ENCODE data around the gene LIPK. TPM values are rescaled to one million over a fixed set of nuclear protein-coding genes. Genes with fewer than 3 reads are reported as not detected.

Gene LIPK
- total and polyA plus RNA-seq, 2 of the 13 experiments (the other 11 are each of a cell fraction or from before 2014, with no cell fraction given): not detected

DNA sequence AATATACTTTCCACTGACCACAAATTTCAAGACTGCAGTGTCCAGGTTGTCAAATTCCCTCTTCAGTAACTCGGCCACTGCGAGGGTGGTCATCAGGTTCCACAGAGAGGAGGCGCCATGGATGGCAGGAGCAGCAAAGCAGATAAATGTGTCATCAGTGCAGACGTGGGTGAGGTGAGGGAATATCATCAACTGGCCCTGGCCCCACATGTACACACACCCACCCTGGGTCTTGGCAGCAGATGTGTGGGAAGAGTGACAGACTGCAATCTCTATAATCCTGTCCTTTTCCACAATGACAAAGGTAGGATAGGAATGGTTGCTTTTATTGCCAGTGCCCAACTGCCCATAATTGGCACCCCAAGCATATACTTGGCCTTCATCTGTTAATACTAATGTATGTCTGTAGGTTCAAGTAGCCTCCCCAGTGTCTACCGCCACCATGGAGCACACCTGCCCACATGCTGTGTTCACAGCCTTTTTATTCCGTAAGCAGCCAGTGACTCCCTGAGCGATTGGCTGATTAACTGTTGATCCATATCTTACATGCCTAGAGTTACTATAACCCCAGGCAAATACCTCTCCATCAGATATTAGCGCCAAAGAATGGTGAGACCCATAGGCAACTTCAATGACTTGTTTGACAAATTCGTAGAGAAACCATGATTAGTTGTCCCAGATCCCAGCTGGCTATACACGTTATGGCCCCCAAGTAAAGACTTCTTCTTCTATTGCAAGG is 80.2 kb downstream of the LIPK start:
- no peaks in the 10 kb centered on the region for H3K9me3 ChIP-seq (ENCODE audit: low read length)
- no TSS peak for BruUV-seq (replicated peaks)

More for the DNA sequence above, 80.2 kb downstream of the LIPK start:
- in situ Hi-C loops (cut with HindIII; ENCODE audit: extremely low pct_ligation_motif_present, low pct_unique_long_range_greater_than_20kb): no loop called here
- DNase-seq (ENCODE audit: low spot score): no peak
- H3K27me3 ChIP-seq (ENCODE audit: control insufficient read depth in 1 of 2, insufficient read depth in 2 of 2, low read length in 2 of 2): no peaks in the 10 kb centered on the region
- ChIA-PET POLR2A (no interaction called here), CTCF (ENCODE audit: low intra/inter-chr PET ratio, low total read pairs) (no interaction called here)
- H3K4me1 ChIP-seq (ENCODE audit: insufficient read depth, low read length): no peaks in the 10 kb centered on the region
- H3K4me2 ChIP-seq (ENCODE audit: low read depth, low read length): no peak overlapping the region
- H3K36me3 ChIP-seq (replicated peaks in 1 of 2; ENCODE audit: control insufficient read depth in 1 of 2, insufficient read depth in 2 of 2, low read length in 2 of 2): no peaks in the 10 kb centered on the region
- no peaks in the 10 kb centered on the region for H4K20me1 ChIP-seq (ENCODE audit: insufficient read depth, low read length)
- ATAC-seq: no peak
- no peaks in the 10 kb centered on the region for H3K79me2 ChIP-seq (ENCODE audit: insufficient read depth, low read length)
- H3K9ac ChIP-seq (ENCODE audit: insufficient read depth, low read depth, low read length): no peak overlapping the region
- intact Hi-C loops (cut with micrococcal nuclease; ENCODE audit: unreplicated experiment): no loop called here
- no peak overlapping the region for H2AFZ ChIP-seq (ENCODE audit: low read length)
- WGBS (ENCODE audit: low lambda C conversion rate): 27% methylated on average over 10 of the region's 10 CpGs
- H3K4me3 ChIP-seq (replicated peaks in 1 of 3; ENCODE audit: insufficient read depth in 1 of 3, low read depth in 2 of 3, low read length in 3 of 3): no peak overlapping the region
- TF ChIP-seq ZBTB38 (CRISPR knock-in tag; IDR thresholded peaks at IDR 0.05): no peak
- no peak for TF ChIP-seq ZNF563 (CRISPR knock-in tag; IDR thresholded peaks at IDR 0.05)
- TF ChIP-seq ZMYM4 (CRISPR knock-in tag; IDR thresholded peaks at IDR 0.05): no peak
- no peak for TF ChIP-seq ZNF747 (CRISPR knock-in tag; IDR thresholded peaks at IDR 0.05; ENCODE audit: borderline replicate concordance)
- TF ChIP-seq, protein P1, sequence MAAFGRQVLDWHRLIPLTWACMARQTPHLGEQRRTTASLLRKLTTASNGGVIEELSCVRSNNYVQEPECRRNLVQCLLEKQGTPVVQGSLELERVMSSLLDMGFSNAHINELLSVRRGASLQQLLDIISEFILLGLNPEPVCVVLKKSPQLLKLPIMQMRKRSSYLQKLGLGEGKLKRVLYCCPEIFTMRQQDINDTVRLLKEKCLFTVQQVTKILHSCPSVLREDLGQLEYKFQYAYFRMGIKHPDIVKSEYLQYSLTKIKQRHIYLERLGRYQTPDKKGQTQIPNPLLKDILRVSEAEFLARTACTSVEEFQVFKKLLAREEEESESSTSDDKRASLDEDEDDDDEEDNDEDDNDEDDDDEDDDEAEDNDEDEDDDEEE (CRISPR knock-in tag; IDR thresholded peaks at IDR 0.05): no peak
- no peak for TF ChIP-seq NCOA5 (CRISPR knock-in tag; IDR thresholded peaks at IDR 0.05)
- no peak for TF ChIP-seq KDM4B (CRISPR knock-in tag; IDR thresholded peaks at IDR 0.05)
- no peak for TF ChIP-seq ZBTB21 (CRISPR knock-in tag; IDR thresholded peaks at IDR 0.05)
- TF ChIP-seq ZNF160 (CRISPR knock-in tag; IDR thresholded peaks at IDR 0.05): no peak
- no peak for TF ChIP-seq ZNF749 (CRISPR knock-in tag; IDR thresholded peaks at IDR 0.05; ENCODE audit: borderline replicate concordance)
- TF ChIP-seq, protein P2, sequence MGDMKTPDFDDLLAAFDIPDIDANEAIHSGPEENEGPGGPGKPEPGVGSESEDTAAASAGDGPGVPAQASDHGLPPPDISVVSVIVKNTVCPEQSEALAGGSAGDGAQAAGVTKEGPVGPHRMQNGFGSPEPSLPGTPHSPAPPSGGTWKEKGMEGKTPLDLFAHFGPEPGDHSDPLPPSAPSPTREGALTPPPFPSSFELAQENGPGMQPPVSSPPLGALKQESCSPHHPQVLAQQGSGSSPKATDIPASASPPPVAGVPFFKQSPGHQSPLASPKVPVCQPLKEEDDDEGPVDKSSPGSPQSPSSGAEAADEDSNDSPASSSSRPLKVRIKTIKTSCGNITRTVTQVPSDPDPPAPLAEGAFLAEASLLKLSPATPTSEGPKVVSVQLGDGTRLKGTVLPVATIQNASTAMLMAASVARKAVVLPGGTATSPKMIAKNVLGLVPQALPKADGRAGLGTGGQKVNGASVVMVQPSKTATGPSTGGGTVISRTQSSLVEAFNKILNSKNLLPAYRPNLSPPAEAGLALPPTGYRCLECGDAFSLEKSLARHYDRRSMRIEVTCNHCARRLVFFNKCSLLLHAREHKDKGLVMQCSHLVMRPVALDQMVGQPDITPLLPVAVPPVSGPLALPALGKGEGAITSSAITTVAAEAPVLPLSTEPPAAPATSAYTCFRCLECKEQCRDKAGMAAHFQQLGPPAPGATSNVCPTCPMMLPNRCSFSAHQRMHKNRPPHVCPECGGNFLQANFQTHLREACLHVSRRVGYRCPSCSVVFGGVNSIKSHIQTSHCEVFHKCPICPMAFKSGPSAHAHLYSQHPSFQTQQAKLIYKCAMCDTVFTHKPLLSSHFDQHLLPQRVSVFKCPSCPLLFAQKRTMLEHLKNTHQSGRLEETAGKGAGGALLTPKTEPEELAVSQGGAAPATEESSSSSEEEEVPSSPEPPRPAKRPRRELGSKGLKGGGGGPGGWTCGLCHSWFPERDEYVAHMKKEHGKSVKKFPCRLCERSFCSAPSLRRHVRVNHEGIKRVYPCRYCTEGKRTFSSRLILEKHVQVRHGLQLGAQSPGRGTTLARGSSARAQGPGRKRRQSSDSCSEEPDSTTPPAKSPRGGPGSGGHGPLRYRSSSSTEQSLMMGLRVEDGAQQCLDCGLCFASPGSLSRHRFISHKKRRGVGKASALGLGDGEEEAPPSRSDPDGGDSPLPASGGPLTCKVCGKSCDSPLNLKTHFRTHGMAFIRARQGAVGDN (CRISPR knock-in tag; IDR thresholded peaks at IDR 0.05): no peak
- FAIRE-seq: no peak
- H3K27ac ChIP-seq (ENCODE audit: extremely low read length, insufficient read depth, low read length): no peak overlapping the region

Data from HepG2 (cell line).